Peyer's patch (tissue), 4 donors: ENCODE results near the gene AKAP6. TPM values are rescaled to one million over a fixed set of nuclear protein-coding genes. Genes with fewer than 3 reads are reported as not detected.

Source experiments
- DNase-seq, 3 donors: peaks; one replicate each; pipeline ENCODE4 v3.0.0-alpha.2; 2017 to 2019
- H3K27ac ChIP-seq, 4 donors: fragments of 200-600 bp; sonication (generic); one replicate each; pipeline ENCODE4 v1.5.1; 2016 to 2019
- H3K27me3 ChIP-seq, 2 donors: fragments of 200-600 bp; sonication (generic); one replicate each; pipeline ENCODE4 v1.5.1; 2019
- H3K36me3 ChIP-seq, 3 donors: fragments of 200-600 bp; sonication (generic); one replicate each; pipeline ENCODE4 v1.5.1; 2016 to 2019
- H3K4me1 ChIP-seq, 4 donors: fragments of 200-600 bp; sonication (generic); one replicate each; pipeline ENCODE4 v1.5.1; 2016 to 2019
- H3K4me3 ChIP-seq, 4 donors: fragments of 200-600 bp; sonication (generic); 1 replicate in 3 of 4; 2 replicates in 1 of 4; pipeline ENCODE4 v1.5.1; 2016 to 2019; ENCODE audit warnings: mild to moderate bottlenecking in 1 of 4
- H3K9me3 ChIP-seq, 4 donors: fragments of 200-600 bp; sonication (generic); one replicate each; pipeline ENCODE4 v1.5.1; 2016 to 2019; ENCODE audit warnings: mild to moderate bottlenecking in 1 of 4
- CTCF ChIP-seq, 6 experiments: fragments of 450-650 bp in 4 of 6; fragments of 200-600 bp in 2 of 6; sonication (generic) in 1 of 6; IDR thresholded peaks; one replicate each; pipeline ENCODE4 v1.5.1; 2017 to 2019; ENCODE audit warnings: antibody characterized with exemption in 6 of 6, mild to moderate bottlenecking in 3 of 6, moderate library complexity in 1 of 6
- POLR2A ChIP-seq, 2 donors: fragments of 450-650 bp; IDR thresholded peaks; one replicate each; pipeline ENCODE4 v1.5.1; 2017; ENCODE audit warnings: antibody characterized with exemption in 2 of 2, mild to moderate bottlenecking in 2 of 2, moderate library complexity in 2 of 2
- total RNA-seq, 4 donors: library from RNA; depleted of rRNA; stranded (reverse); fragments of >200 nt; gene quantifications; one replicate each; pipeline ENCODE4 v1.1.0, GENCODE V29; 2016

The AKAP6 gene
- total RNA-seq, 4 donors from 2014 or later = 7.6 to 21.5 (median 12.2) TPM

GRCh38 chr14:32324601-32325000 is 4.5 kb upstream of the AKAP6 start:
- Histone ChIP-seq H3K4me3 (no peak overlapping the region), H3K27ac (no peak overlapping the region), H3K36me3 (no peaks in the 10 kb centered on the region), H3K9me3 (no peaks in the 10 kb centered on the region), H3K27me3 (no peaks in the 10 kb centered on the region), H3K4me1 (no peaks in the 10 kb centered on the region)
- DNase-seq = no peak
- TF ChIP-seq POLR2A (IDR thresholded peaks at IDR 0.05) = no peak
- no peak for TF ChIP-seq CTCF (IDR thresholded peaks at IDR 0.05)

- TF ChIP-seq POLR2A (IDR thresholded peaks at IDR 0.05) = no peak
- TF ChIP-seq CTCF (IDR thresholded peaks at IDR 0.05) = no peak
- H3K27ac ChIP-seq = no peak overlapping the region
- H3K36me3 ChIP-seq = no peaks in the 10 kb centered on the region
- no peaks in the 10 kb centered on the region for H3K27me3 ChIP-seq
- H3K4me3 ChIP-seq = no peak overlapping the region
- H3K4me1 ChIP-seq = no peaks in the 10 kb centered on the region
- no peaks in the 10 kb centered on the region for H3K9me3 ChIP-seq
- DNase-seq = no peak
Measured at GRCh38 chr14:32327255-32327961, 1.7 kb upstream of the AKAP6 start.

GRCh38 chr14:32329690-32330285 is 690 bp downstream of the AKAP6 start:
- no peak overlapping the region for H3K27ac ChIP-seq
- TF ChIP-seq CTCF (IDR thresholded peaks at IDR 0.05) = no peak
- TF ChIP-seq POLR2A (IDR thresholded peaks at IDR 0.05) = no peak
- no peaks in the 10 kb centered on the region for H3K36me3 ChIP-seq
- no peak overlapping the region for H3K4me3 ChIP-seq
- H3K4me1 ChIP-seq = no peaks in the 10 kb centered on the region
- no peak for DNase-seq
- no peaks in the 10 kb centered on the region for H3K9me3 ChIP-seq
- no peaks in the 10 kb centered on the region for H3K27me3 ChIP-seq

GRCh38 chr14:32330351-32331111 is 1.4 kb downstream of the AKAP6 start:
- no peaks in the 10 kb centered on the region for H3K9me3 ChIP-seq
- no peaks in the 10 kb centered on the region for H3K36me3 ChIP-seq
- no peaks in the 10 kb centered on the region for H3K4me1 ChIP-seq
- no peak for DNase-seq
- H3K4me3 ChIP-seq = no peak overlapping the region
- H3K27me3 ChIP-seq = no peaks in the 10 kb centered on the region
- no peak overlapping the region for H3K27ac ChIP-seq
- TF ChIP-seq POLR2A (IDR thresholded peaks at IDR 0.05) (no peak), CTCF (IDR thresholded peaks at IDR 0.05) (no peak)

- no peak overlapping the region for H3K27ac ChIP-seq
- DNase-seq = no peak
- no peaks in the 10 kb centered on the region for H3K4me1 ChIP-seq
- H3K27me3 ChIP-seq = no peaks in the 10 kb centered on the region
- H3K9me3 ChIP-seq = no peaks in the 10 kb centered on the region
- H3K36me3 ChIP-seq = no peaks in the 10 kb centered on the region
- TF ChIP-seq CTCF (IDR thresholded peaks at IDR 0.05) (no peak), POLR2A (IDR thresholded peaks at IDR 0.05) (no peak)
- no peak overlapping the region for H3K4me3 ChIP-seq
Measured at GRCh38 chr14:32331206-32331605, 2.1 kb downstream of the AKAP6 start.
